Heart left ventricle (tissue), 13 donors: ENCODE results near the gene LSM8.

Experiments
- POLR2A ChIP-seq, 2 donors: fragments of 450-650 bp; IDR thresholded peaks; one replicate each; pipeline ENCODE4 v1.6.1; 2017; ENCODE audit warnings: antibody characterized with exemption in 2 of 2, mild to moderate bottlenecking in 2 of 2, moderate library complexity in 2 of 2
- TF ChIP-seq, protein P1 (sequence below), 12 donors: fragments of 200-600 bp; sonication (generic) in 4 of 12; IDR thresholded peaks; one replicate each; pipeline versions ENCODE4 v1.5.0 to v1.8.0; 2018 to 2022; ENCODE audit warnings: antibody characterized with exemption in 12 of 12, mild to moderate bottlenecking in 5 of 12
- donor health status: ischemic (EF 13 %, LVEDD 7.1; RV severe dilation, severe dysfunction).
- donor health status: DM: no; HTN: yes; CAD: no.
- donor health status: DM: no; HTN: no; CAD: no.
- donor health status: ischemic (EF 25% LVEDD 6.9; RV normal size, moderate dysfunction).
- donor health status: ischemic (EF 25% LVEDD 5.7; RV mildly dilated, moderate dysfunction).
- donor health status: ischemic (EF 35%, LVEDD 5.7; RV mildly dilated, moderate dysfunction).
- donor health status: nonischemic (EF 11% LVEDD 7.7; RV severe dilation, severe dysfunction).
- donor health status: DM: yes; HTN: yes; CAD: no.
- donor health status: PGD.
- donor health status: ischemic (EF 29% LVEDD 5.4; RV normal size, mild dysfunction).
- donor health status: nonischemic (EF 23%, LVEDD 6.1; RV moderate dilation, normal function).

DNA sequence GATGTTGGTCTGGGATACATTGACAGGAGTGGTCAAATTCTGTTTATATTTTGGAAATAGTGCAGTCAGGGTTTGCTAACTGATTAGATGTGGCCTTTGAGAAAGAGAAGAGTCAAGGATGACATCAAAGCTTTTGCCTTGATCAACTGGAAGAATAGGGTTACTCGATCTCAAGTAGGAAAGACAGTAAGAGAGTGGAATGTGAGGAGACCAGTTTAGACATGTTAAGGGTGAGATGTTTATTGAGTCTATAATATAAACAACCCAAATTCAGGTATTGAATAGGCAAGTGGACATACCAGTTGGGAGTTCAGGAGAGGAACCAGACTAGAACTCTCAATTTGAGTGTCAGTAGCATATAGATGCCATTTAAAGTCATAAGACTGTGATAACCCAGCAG lies 38.6 kb downstream of the LSM8 start:
- TF ChIP-seq, protein P1, sequence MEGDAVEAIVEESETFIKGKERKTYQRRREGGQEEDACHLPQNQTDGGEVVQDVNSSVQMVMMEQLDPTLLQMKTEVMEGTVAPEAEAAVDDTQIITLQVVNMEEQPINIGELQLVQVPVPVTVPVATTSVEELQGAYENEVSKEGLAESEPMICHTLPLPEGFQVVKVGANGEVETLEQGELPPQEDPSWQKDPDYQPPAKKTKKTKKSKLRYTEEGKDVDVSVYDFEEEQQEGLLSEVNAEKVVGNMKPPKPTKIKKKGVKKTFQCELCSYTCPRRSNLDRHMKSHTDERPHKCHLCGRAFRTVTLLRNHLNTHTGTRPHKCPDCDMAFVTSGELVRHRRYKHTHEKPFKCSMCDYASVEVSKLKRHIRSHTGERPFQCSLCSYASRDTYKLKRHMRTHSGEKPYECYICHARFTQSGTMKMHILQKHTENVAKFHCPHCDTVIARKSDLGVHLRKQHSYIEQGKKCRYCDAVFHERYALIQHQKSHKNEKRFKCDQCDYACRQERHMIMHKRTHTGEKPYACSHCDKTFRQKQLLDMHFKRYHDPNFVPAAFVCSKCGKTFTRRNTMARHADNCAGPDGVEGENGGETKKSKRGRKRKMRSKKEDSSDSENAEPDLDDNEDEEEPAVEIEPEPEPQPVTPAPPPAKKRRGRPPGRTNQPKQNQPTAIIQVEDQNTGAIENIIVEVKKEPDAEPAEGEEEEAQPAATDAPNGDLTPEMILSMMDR (IDR thresholded peaks at IDR 0.05) = no peak
- TF ChIP-seq POLR2A (IDR thresholded peaks at IDR 0.05) = no peak
